Spleen (tissue), 11 donors: ENCODE data around the gene IL15. TPM values are rescaled to one million over a fixed set of nuclear protein-coding genes. Genes with fewer than 3 reads are reported as not detected.

ENCODE experiments used
- DNase-seq: peaks from one replicate; pipeline ENCODE4 v3.0.0-alpha.2; 2020
- H3K27ac ChIP-seq, 8 donors: fragments of 200-600 bp; sonication (generic) in 7 of 8; 1 replicate in 4 of 8; 2 replicates in 4 of 8; pipeline versions ENCODE4 v1.5.0 to v1.8.0; 2016 to 2021; ENCODE audit warnings: inconsistent platforms in 4 of 8, mild to moderate bottlenecking in 4 of 8, moderate library complexity in 1 of 8
- H3K27me3 ChIP-seq, 7 donors: fragments of 200-600 bp; sonication (generic) in 6 of 7; replicated peaks in 1 of 7; 1 replicate in 4 of 7; 2 replicates in 3 of 7; pipeline versions ENCODE4 v1.5.0 to v1.8.0; 2016 to 2021; ENCODE audit warnings: inconsistent platforms in 3 of 7, mild to moderate bottlenecking in 1 of 7
- H3K36me3 ChIP-seq, 6 donors: fragments of 200-600 bp; sonication (generic) in 5 of 6; 1 replicate in 4 of 6; 2 replicates in 2 of 6; pipeline versions ENCODE4 v1.5.0 to v1.8.0; 2016 to 2021; ENCODE audit warnings: inconsistent platforms in 2 of 6
- H3K4me1 ChIP-seq, 6 donors: fragments of 200-600 bp; sonication (generic) in 5 of 6; 1 replicate in 3 of 6; 2 replicates in 3 of 6; pipeline versions ENCODE4 v1.5.0 to v1.8.0; 2016 to 2021; ENCODE audit warnings: inconsistent platforms in 3 of 6
- H3K4me3 ChIP-seq, 8 donors: fragments of 200-600 bp; sonication (generic) in 7 of 8; 1 replicate in 4 of 8; 2 replicates in 4 of 8; pipeline versions ENCODE4 v1.5.0 to v1.8.0; 2016 to 2021; ENCODE audit warnings: inconsistent platforms in 4 of 8, mild to moderate bottlenecking in 4 of 8, moderate library complexity in 2 of 8
- H3K9me3 ChIP-seq, 8 donors: fragments of 200-600 bp; sonication (generic) in 7 of 8; 1 replicate in 4 of 8; 2 replicates in 4 of 8; pipeline versions ENCODE4 v1.5.0 to v1.8.0; 2016 to 2021; ENCODE audit warnings: inconsistent platforms in 4 of 8
- POLR2A ChIP-seq, 3 donors: fragments of 450-650 bp; IDR thresholded peaks; one replicate each; pipeline ENCODE4 v1.5.1; 2017; ENCODE audit warnings: antibody characterized with exemption in 3 of 3, mild to moderate bottlenecking in 1 of 3
- POLR2AphosphoS5 ChIP-seq, 3 donors: sonication (generic); formaldehyde crosslinking; IDR thresholded peaks; one replicate each; pipeline ENCODE4 v1.5.1; 2017; ENCODE audit warnings: antibody characterized with exemption in 3 of 3
- WGBS, 5 donors: extraction: QIAGEN DNeasy Blood & Tissue Kit in 3 of 5; methylation state at CpG; one replicate each; pipeline versions ENCODE4 v1.1.5 to v1.1.7; 2013 to 2018; 5-methylcytosine and 5-hydroxymethylcytosine counted together
- intact Hi-C: fragments of 100-400 bp; cut with DNase I; formaldehyde crosslinking; loops from one replicate; pipeline ENCODE4 v1.15.0; 2023; ENCODE audit warnings: low total_unique reads
- polyA plus RNA-seq, 3 donors: library from polyadenylated mRNA; stranded (reverse); fragments of 200-250 nt; gene quantifications; one replicate each; pipeline ENCODE4 v1.2.1, GENCODE V29; 2013
- total RNA-seq, 7 donors: library from RNA; depleted of rRNA in 3 of 7; stranded (reverse); fragments of >200 nt in 3 of 7; fragmentation: NEBNext Ultra II Directional in 4 of 7; extraction: Animal tissue kit (Norgen Biotek cat#: 25700) in 4 of 7; gene quantifications; one replicate each; pipeline versions ENCODE4 v1.1.0 to v1.2.1, GENCODE V29; 2016 to 2021
- TF ChIP-seq, protein P1 (sequence below), 11 experiments: fragments of 200-600 bp in 7 of 11; fragments of 450-650 bp in 4 of 11; sonication (generic) in 4 of 11; IDR thresholded peaks in 8 of 11; conservative IDR thresholded peaks in 3 of 11; 1 replicate in 7 of 11; 2 replicates in 4 of 11; pipeline versions ENCODE4 v1.4.0 to v1.8.0; 2016 to 2021; ENCODE audit warnings: antibody characterized with exemption in 11 of 11, inconsistent platforms in 4 of 11, mild to moderate bottlenecking in 1 of 11
- donor health status: healthy with polysubstance abuse.
- donor health status: DM: no; HTN: no; CAD: no; lungs with moderate emphysema.
- donor health status: DM: no; HTN: no; CAD: no.
- donor health status: Bipolar disorder and iron deficiency.
- donor health status: healthy.
- donor health status: DM: no; HTN: no; CAD: no.
- donor health status: DM: yes; HTN: yes; CAD: no.

The IL15 gene
- total and polyA plus RNA-seq, 10 donors: 15.9 to 37.0 (median 21.1) TPM

GRCh38 chr4:141727420-141727819 is 91.0 kb downstream of the IL15 start:
- Histone ChIP-seq H3K27ac (no peak overlapping the region), H3K27me3 (no peaks in the 10 kb centered on the region), H3K4me3 (no peak overlapping the region), H3K4me1 (no peaks in the 10 kb centered on the region), H3K36me3 (peaks cover 0 to 79% (median 24%) of the 10 kb centered on the region in 6 donors), H3K9me3 (no peaks in the 10 kb centered on the region)
- intact Hi-C loops: no loop called here
- TF ChIP-seq, protein P1, sequence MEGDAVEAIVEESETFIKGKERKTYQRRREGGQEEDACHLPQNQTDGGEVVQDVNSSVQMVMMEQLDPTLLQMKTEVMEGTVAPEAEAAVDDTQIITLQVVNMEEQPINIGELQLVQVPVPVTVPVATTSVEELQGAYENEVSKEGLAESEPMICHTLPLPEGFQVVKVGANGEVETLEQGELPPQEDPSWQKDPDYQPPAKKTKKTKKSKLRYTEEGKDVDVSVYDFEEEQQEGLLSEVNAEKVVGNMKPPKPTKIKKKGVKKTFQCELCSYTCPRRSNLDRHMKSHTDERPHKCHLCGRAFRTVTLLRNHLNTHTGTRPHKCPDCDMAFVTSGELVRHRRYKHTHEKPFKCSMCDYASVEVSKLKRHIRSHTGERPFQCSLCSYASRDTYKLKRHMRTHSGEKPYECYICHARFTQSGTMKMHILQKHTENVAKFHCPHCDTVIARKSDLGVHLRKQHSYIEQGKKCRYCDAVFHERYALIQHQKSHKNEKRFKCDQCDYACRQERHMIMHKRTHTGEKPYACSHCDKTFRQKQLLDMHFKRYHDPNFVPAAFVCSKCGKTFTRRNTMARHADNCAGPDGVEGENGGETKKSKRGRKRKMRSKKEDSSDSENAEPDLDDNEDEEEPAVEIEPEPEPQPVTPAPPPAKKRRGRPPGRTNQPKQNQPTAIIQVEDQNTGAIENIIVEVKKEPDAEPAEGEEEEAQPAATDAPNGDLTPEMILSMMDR (IDR thresholded peaks at IDR 0.05 in 8 of 11, conservative IDR thresholded peaks at IDR 0.05 in 3 of 11): no peak
- no peak for TF ChIP-seq POLR2AphosphoS5 (IDR thresholded peaks at IDR 0.05)
- DNase-seq: no peak

DNA sequence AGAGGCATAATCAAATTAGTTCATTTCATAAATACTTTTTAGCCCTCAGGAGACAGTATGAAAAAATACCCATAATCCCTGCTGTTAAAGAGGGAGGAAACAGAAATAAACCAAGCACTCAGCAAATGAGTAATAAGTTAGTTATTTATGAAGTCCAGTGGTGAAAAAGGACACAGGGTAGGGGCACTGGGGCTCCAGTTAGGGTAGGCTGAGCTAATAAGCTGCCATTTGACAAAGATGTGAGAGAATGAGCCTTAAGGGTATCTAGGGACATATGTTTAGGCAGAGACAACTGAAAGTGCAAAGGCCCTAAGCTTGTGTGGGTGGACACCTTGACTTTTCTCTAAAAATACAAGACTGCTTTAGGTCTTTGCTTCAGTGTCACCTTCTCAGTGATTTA is 94.4 kb downstream of the IL15 start:
- H3K27me3 ChIP-seq: no peaks in the 10 kb centered on the region
- no peak overlapping the region for H3K27ac ChIP-seq
- no peaks in the 10 kb centered on the region for H3K4me1 ChIP-seq
- no peak for DNase-seq
- intact Hi-C loops: no loop called here
- H3K9me3 ChIP-seq: peaks cover 0 to 12% (median 2%) of the 10 kb centered on the region in 8 donors
- H3K4me3 ChIP-seq: no peak overlapping the region
- H3K36me3 ChIP-seq: peaks cover 3 to 86% (median 35%) of the 10 kb centered on the region in 6 donors
- TF ChIP-seq POLR2A (IDR thresholded peaks at IDR 0.05) (no peak), POLR2AphosphoS5 (IDR thresholded peaks at IDR 0.05) (no peak)
- TF ChIP-seq, protein P1 (IDR thresholded peaks at IDR 0.05 in 8 of 11, conservative IDR thresholded peaks at IDR 0.05 in 3 of 11): no peak

DNA sequence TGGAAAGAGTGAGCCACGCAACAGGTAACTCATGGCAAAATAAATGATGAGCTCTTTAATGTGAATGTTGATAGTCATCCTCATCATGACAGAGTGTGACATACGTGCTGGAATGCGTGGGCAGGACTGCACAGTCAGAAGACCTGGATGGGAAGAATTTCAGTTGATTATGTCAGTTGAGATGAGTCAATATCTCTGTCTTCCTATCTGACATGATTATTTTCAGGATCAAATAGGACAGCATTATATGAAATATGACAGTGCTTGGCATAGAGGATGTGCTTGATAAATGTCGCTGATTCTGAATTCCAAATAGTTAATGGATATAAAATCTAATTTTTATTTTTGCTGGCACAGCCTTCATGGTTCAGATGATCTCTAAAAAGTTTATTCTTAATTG is 95.1 kb downstream of the IL15 start:
- WGBS, 5 donors: 89 to 93% (median 91%) methylated on average over 4 of the region's 4 CpGs
- Histone ChIP-seq H3K4me1 (no peaks in the 10 kb centered on the region), H3K27me3 (no peaks in the 10 kb centered on the region), H3K27ac (no peak overlapping the region), H3K36me3 (peaks cover 3 to 93% (median 35%) of the 10 kb centered on the region in 6 donors), H3K4me3 (no peak overlapping the region), H3K9me3 (peaks cover 0 to 19% (median 8%) of the 10 kb centered on the region in 8 donors)
- DNase-seq: no peak
- no peak for TF ChIP-seq POLR2AphosphoS5 (IDR thresholded peaks at IDR 0.05)
- TF ChIP-seq POLR2A (IDR thresholded peaks at IDR 0.05): no peak
- TF ChIP-seq, protein P1 (IDR thresholded peaks at IDR 0.05 in 8 of 11, conservative IDR thresholded peaks at IDR 0.05 in 3 of 11): no peak
- intact Hi-C loops: no loop called here

GRCh38 chr4:141739636-141740035 is 103.3 kb downstream of the IL15 start:
- H3K27ac ChIP-seq: no peak overlapping the region
- H3K9me3 ChIP-seq: peaks cover 5 to 93% (median 85%) of the 10 kb centered on the region in 8 donors
- TF ChIP-seq, protein P1 (IDR thresholded peaks at IDR 0.05 in 8 of 11, conservative IDR thresholded peaks at IDR 0.05 in 3 of 11): no peak
- TF ChIP-seq POLR2A (IDR thresholded peaks at IDR 0.05) (no peak), POLR2AphosphoS5 (IDR thresholded peaks at IDR 0.05) (no peak)
- H3K4me3 ChIP-seq: no peak overlapping the region
- H3K4me1 ChIP-seq: no peaks in the 10 kb centered on the region
- intact Hi-C loops: no loop called here
- DNase-seq: no peak
- H3K36me3 ChIP-seq: peaks cover 0 to 18% (median 2%) of the 10 kb centered on the region in 6 donors
- H3K27me3 ChIP-seq: no peaks in the 10 kb centered on the region
